ENCODE measurements around the gene PRRT1B.

PRRT1B gene

DNA sequence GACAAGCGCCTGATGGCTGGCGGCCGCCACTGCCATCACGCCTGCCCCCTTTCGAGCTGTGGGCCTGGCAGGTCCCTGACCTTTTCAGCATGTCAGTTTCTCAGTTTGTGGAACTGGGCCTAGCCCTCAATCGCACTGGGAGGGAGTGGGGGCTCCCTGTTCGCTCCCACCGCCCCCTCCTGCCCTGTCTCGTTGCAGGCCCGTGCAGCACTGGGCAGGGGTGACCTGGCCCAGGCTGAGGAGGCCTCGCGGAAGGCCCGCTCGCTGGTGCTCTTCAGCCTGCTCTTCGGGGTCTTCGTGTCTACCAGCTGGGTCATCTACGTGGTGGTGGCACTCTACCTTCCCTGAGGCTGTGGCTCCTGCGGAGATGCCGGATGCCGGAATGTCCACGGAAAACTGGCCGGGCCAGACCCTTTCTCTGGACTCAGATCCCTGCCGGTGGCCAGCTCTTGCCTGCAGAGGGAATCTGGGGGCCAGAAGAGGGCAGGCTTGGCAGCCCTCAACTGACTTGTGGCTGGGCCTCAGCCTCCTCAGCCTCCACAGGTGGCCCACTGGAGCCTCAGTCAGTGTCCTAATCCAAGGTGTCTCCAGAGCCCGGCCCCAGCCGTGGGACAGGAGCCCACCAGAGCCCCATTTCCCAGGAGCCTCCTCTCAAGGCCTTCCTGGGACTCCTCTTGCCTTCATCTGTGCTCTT is 12.7 kb downstream of the PRRT1B start:
- TF ChIP-seq, protein P1, sequence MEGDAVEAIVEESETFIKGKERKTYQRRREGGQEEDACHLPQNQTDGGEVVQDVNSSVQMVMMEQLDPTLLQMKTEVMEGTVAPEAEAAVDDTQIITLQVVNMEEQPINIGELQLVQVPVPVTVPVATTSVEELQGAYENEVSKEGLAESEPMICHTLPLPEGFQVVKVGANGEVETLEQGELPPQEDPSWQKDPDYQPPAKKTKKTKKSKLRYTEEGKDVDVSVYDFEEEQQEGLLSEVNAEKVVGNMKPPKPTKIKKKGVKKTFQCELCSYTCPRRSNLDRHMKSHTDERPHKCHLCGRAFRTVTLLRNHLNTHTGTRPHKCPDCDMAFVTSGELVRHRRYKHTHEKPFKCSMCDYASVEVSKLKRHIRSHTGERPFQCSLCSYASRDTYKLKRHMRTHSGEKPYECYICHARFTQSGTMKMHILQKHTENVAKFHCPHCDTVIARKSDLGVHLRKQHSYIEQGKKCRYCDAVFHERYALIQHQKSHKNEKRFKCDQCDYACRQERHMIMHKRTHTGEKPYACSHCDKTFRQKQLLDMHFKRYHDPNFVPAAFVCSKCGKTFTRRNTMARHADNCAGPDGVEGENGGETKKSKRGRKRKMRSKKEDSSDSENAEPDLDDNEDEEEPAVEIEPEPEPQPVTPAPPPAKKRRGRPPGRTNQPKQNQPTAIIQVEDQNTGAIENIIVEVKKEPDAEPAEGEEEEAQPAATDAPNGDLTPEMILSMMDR (conservative IDR thresholded peaks at IDR 0.05; ENCODE audit: low read depth) = no peak
- ChIA-PET POLR2A (ENCODE audit: low non-redundant PET) (no interaction called here), CTCF (interaction anchor here (0.6 to 1.0 kb wide), 3 partner anchors 33 to 267 kb away, joined by 3 read pairs; no protein-coding TSS in a partner anchor)
- DNase-seq (ENCODE audit: low spot score) = no peak
- H3K27ac ChIP-seq = no peak overlapping the region

DNA sequence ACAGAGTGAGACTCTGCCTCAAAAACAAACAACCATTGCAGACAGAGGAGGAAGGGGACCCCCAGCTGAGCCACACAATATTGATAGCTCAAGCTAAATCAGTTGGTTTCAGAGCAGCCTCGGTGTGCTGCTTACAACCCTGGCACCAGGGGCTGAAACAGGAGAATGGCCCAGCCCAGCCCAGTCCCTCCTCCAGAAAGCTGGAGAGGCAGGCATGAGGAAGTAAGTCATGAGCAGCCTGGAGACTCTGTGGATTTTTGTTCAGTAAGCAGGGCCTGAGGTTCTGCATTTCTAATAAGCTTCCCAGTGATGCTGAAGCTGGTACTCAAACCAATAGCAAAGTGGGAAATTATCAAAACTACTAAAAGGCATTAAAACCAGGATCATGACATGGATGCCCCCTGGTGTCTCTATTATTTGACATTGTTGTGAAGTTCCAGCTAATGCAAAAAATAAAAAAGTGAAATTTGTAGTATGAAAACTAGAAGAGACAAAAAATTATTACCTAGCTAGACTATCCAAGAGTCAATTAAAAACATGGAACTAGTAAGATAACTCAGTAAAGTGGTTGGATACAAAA is 14.2 kb downstream of the PRRT1B start:
- H3K27ac ChIP-seq = no peak overlapping the region
- TF ChIP-seq, protein P1 (conservative IDR thresholded peaks at IDR 0.05; ENCODE audit: low read depth) = no peak
- ChIA-PET CTCF (interaction anchor here (0.6 to 1.0 kb wide), 3 partner anchors 13 to 196 kb away, joined by 3 to 4 read pairs (median 3); no protein-coding TSS in a partner anchor), POLR2A (ENCODE audit: low non-redundant PET) (no interaction called here)
- DNase-seq (ENCODE audit: low spot score) = no peak

DNA sequence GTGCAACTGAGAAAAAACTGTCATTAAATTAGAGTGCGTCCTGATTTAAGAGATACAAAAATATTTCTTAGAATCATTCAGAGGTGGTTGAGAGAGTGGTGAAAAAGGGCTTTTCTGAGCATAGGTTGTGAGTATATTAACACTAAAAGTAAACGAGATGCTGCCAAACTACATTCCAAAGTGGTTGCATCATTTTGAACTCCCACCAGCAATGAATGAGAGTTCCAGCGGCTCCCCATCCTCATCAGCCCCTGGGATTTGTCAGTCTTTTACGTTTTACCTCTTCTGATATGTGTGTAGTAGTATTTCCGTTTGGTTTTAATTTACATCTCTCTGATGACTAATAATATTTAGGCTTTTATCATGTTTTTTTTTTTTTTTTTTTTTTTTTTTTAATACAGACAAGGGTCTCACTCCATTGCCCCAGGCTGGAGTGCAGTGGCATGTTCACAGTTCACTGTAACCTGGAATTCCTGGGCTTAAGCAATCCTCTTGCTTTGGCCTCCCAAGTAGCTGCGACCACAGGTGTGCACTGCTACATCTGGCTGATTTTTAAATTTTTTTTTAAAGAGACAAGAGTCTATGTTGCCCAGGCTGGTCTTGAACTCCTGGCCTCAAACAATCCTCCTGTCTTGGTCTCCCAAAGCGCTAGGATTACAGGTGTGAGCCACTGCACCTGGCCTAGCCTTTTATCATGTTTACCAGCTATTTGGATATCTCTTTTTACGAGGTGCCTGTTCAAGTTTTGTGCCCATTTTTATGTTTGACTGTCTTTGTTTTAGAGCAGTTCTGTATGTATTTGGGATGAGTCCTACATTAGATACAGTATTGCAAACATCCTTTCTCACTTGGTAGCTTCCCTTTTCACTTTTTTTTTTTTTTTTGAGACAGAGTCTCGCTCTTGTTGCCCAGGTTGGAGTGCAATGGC is 17.0 kb downstream of the PRRT1B start:
- CTCF ChIA-PET = interaction anchor here (1.1 kb wide), 1 partner anchor 674 kb away, joined by 4 read pairs; no protein-coding TSS in a partner anchor
- peak; percentile 74 for DNase-seq (ENCODE audit: low spot score)

GRCh38 chr9:131565369-131565768 is 20.0 kb downstream of the PRRT1B start:
- ChIA-PET CTCF (interaction anchor here (0.6 kb wide), 1 partner anchor 341 kb away, joined by 4 read pairs; no protein-coding TSS in a partner anchor), POLR2A (ENCODE audit: low non-redundant PET) (no interaction called here)
- H3K27ac ChIP-seq = no peak overlapping the region
- TF ChIP-seq, protein P1 (conservative IDR thresholded peaks at IDR 0.05; ENCODE audit: low read depth) = no peak
- DNase-seq (ENCODE audit: low spot score) = no peak

More for the DNA sequence above, 17.0 kb downstream of the PRRT1B start:
- POLR2A ChIA-PET (ENCODE audit: low non-redundant PET) = no interaction called here
- no peak overlapping the region for H3K27ac ChIP-seq
- TF ChIP-seq, protein P1 (conservative IDR thresholded peaks at IDR 0.05; ENCODE audit: low read depth) = no peak

- CTCF ChIA-PET = interaction anchor here (0.6 kb wide), 1 partner anchor 342 kb away, joined by 4 read pairs; no protein-coding TSS in a partner anchor
- DNase-seq (ENCODE audit: low spot score) = no peak
- H3K27ac ChIP-seq = no peak overlapping the region
- TF ChIP-seq, protein P1 (conservative IDR thresholded peaks at IDR 0.05; ENCODE audit: low read depth) = no peak
- POLR2A ChIA-PET (ENCODE audit: low non-redundant PET) = no interaction called here
These were observed 20.8 kb downstream of the PRRT1B start for GRCh38 chr9:131566158-131566557.

DNA sequence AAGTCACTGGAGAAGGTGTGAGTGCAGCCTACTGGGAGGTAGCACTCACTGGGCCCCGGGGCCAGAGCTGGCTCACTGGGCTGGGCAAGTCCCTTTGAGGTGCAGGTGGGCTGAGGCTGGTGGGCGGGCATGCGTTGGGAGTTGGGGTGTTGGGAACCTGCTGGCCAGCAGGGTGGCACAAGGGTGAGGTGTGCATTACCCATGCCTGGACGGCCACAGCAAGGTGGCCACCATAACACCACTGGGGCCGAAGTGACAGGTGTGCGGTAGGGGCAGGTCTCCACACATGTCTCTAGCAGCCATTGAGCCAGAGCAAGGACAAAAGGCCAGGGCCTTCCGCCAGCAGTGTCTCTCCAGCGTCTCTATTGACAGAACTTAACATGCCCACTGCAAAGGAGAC is 22.6 kb downstream of the PRRT1B start:
- ChIA-PET POLR2A (ENCODE audit: low non-redundant PET) (no interaction called here), CTCF (interaction anchor here (0.7 kb wide), 1 partner anchor 26 kb away, joined by 3 read pairs; no protein-coding TSS in a partner anchor)
- no peak overlapping the region for H3K27ac ChIP-seq
- no peak for DNase-seq (ENCODE audit: low spot score)
- TF ChIP-seq, protein P1 (conservative IDR thresholded peaks at IDR 0.05; ENCODE audit: low read depth) = no peak
